Peyer's patch (tissue), 4 donors: Measurements from ENCODE around the gene FGFBP3. TPM values are rescaled to one million over a fixed set of nuclear protein-coding genes. Genes with fewer than 3 reads are reported as not detected.

Source experiments
- DNase-seq, 3 donors: peaks; one replicate each; pipeline ENCODE4 v3.0.0-alpha.2; 2017 to 2019
- H3K27ac ChIP-seq, 4 donors: fragments of 200-600 bp; sonication (generic); one replicate each; pipeline ENCODE4 v1.5.1; 2016 to 2019
- H3K27me3 ChIP-seq, 2 donors: fragments of 200-600 bp; sonication (generic); one replicate each; pipeline ENCODE4 v1.5.1; 2019
- H3K36me3 ChIP-seq, 3 donors: fragments of 200-600 bp; sonication (generic); one replicate each; pipeline ENCODE4 v1.5.1; 2016 to 2019
- H3K4me1 ChIP-seq, 4 donors: fragments of 200-600 bp; sonication (generic); one replicate each; pipeline ENCODE4 v1.5.1; 2016 to 2019
- H3K4me3 ChIP-seq, 4 donors: fragments of 200-600 bp; sonication (generic); 1 replicate in 3 of 4; 2 replicates in 1 of 4; pipeline ENCODE4 v1.5.1; 2016 to 2019; ENCODE audit warnings: mild to moderate bottlenecking in 1 of 4
- H3K9me3 ChIP-seq, 4 donors: fragments of 200-600 bp; sonication (generic); one replicate each; pipeline ENCODE4 v1.5.1; 2016 to 2019; ENCODE audit warnings: mild to moderate bottlenecking in 1 of 4
- CTCF ChIP-seq, 6 experiments: fragments of 450-650 bp in 4 of 6; fragments of 200-600 bp in 2 of 6; sonication (generic) in 1 of 6; IDR thresholded peaks; one replicate each; pipeline ENCODE4 v1.5.1; 2017 to 2019; ENCODE audit warnings: antibody characterized with exemption in 6 of 6, mild to moderate bottlenecking in 3 of 6, moderate library complexity in 1 of 6
- POLR2A ChIP-seq, 2 donors: fragments of 450-650 bp; IDR thresholded peaks; one replicate each; pipeline ENCODE4 v1.5.1; 2017; ENCODE audit warnings: antibody characterized with exemption in 2 of 2, mild to moderate bottlenecking in 2 of 2, moderate library complexity in 2 of 2
- total RNA-seq, 4 donors: library from RNA; depleted of rRNA; stranded (reverse); fragments of >200 nt; gene quantifications; one replicate each; pipeline ENCODE4 v1.1.0, GENCODE V29; 2016

FGFBP3 gene
- total RNA-seq, 4 donors from 2014 or later, result 0.53 to 1.1 TPM; not detected in 2

- Histone ChIP-seq H3K27me3 (no peaks in the 10 kb centered on the region), H3K36me3 (peaks cover 0 to 16% (median 0%) of the 10 kb centered on the region in 3 donors), H3K4me3 (no peak overlapping the region), H3K27ac (no peak overlapping the region), H3K4me1 (peaks cover 0 to 13% (median 4%) of the 10 kb centered on the region in 4 donors), H3K9me3 (no peaks in the 10 kb centered on the region)
- TF ChIP-seq POLR2A (IDR thresholded peaks at IDR 0.05) (no peak), CTCF (IDR thresholded peaks at IDR 0.05) (no peak)
- DNase-seq, result no peak
Measured at GRCh38 chr10:91930939-91931338, 21.7 kb upstream of the FGFBP3 start.

- TF ChIP-seq POLR2A (IDR thresholded peaks at IDR 0.05) (no peak), CTCF (IDR thresholded peaks at IDR 0.05) (no peak)
- DNase-seq, result no peak
- Histone ChIP-seq H3K27me3 (no peaks in the 10 kb centered on the region), H3K9me3 (no peaks in the 10 kb centered on the region), H3K36me3 (no peaks in the 10 kb centered on the region), H3K27ac (peak overlapping the region in 1 of 4 donors; percentile 99), H3K4me1 (peaks cover 0 to 17% (median 3%) of the 10 kb centered on the region in 4 donors), H3K4me3 (peak overlapping the region in 3 of 4 donors; percentile 68 to 92 (median 92))
Measured at GRCh38 chr10:91925022-91925320, 15.7 kb upstream of the FGFBP3 start.

GRCh38 chr10:91924212-91925021 lies 15.1 kb upstream of the FGFBP3 start:
- DNase-seq, result no peak
- Histone ChIP-seq H3K4me1 (peaks cover 0 to 17% (median 3%) of the 10 kb centered on the region in 4 donors), H3K36me3 (no peaks in the 10 kb centered on the region), H3K9me3 (peaks cover 0 to under 1% (median 0%) of the 10 kb centered on the region in 4 donors), H3K27ac (peak overlapping the region; percentile 93 to 99 (median 94)), H3K4me3 (peak overlapping the region; percentile 64 to 92 (median 80)), H3K27me3 (no peaks in the 10 kb centered on the region)
- TF ChIP-seq POLR2A (IDR thresholded peaks at IDR 0.05) (no peak), CTCF (IDR thresholded peaks at IDR 0.05) (no peak)

- H3K4me3 ChIP-seq, result peak within 1 kb of the TSS; percentile 64 to 92 (median 80)
- H3K4me1 ChIP-seq, result peaks cover 0 to 17% (median 3%) of the 10 kb centered on the region in 4 donors
- peak within 1 kb of the TSS; percentile 93 to 99 (median 94) for H3K27ac ChIP-seq
Measured at GRCh38 chr10:91923371-91924211, 14.3 kb upstream of the FGFBP3 start, which contains the start of gene BTAF1. BTAF1 (plus strand) TSS chr10:91923770; CDS start chr10:91924077, 307 bp downstream.

More at GRCh38 chr10:91923371-91924211, 14.3 kb upstream of the FGFBP3 start, which contains the start of gene BTAF1:
- H3K9me3 ChIP-seq, result peaks cover 0 to 4% (median 0%) of the 10 kb centered on the region in 4 donors
- H3K36me3 ChIP-seq, result no peaks in the 10 kb centered on the region
- TF ChIP-seq CTCF (IDR thresholded peaks at IDR 0.05), result peak in 1 of 6 experiments; percentile 7
- peak; percentile 78 to 83 for TF ChIP-seq POLR2A (IDR thresholded peaks at IDR 0.05)
- DNase-seq, result peak; percentile 95 to 97 (median 96)
- no peaks in the 10 kb centered on the region for H3K27me3 ChIP-seq
